Smooth muscle cell (in vitro differentiated cells): Measurements from ENCODE around the gene PLA2G2C. TPM values are rescaled to one million over a fixed set of nuclear protein-coding genes. Genes with fewer than 3 reads are reported as not detected.

Source experiments
- DNase-seq: peaks from one replicate; lab custom pipeline; 2025; ENCODE audit not compliant: unreplicated experiment; lab: John Stamatoyannopoulos, UW
- H2AFZ ChIP-seq: fragments of 200-600 bp; sonication (generic); 2 replicates; pipeline ENCODE4 v1.6.0; 2016; ENCODE audit warnings: antibody characterized with exemption, low read depth, mild to moderate bottlenecking
- H3F3A ChIP-seq: fragments of 200-600 bp; sonication (generic); 2 replicates; pipeline ENCODE4 v1.6.0; 2017; ENCODE audit warnings: antibody characterized with exemption, low read depth
- H3K27ac ChIP-seq: fragments of 200-600 bp; sonication (generic); 2 replicates; pipeline ENCODE4 v1.5.1; 2016; ENCODE audit warnings: low read depth, mild to moderate bottlenecking
- H3K27me3 ChIP-seq: fragments of 200-600 bp; sonication (generic); 2 replicates; pipeline ENCODE4 v1.6.1; 2016; ENCODE audit warnings: low read depth, mild to moderate bottlenecking
- H3K36me3 ChIP-seq: fragments of 200-600 bp; sonication (generic); 2 replicates; pipeline ENCODE4 v1.5.1; 2016; ENCODE audit warnings: low read depth
- H3K4me1 ChIP-seq: fragments of 200-600 bp; sonication (generic); 2 replicates; pipeline ENCODE4 v1.5.1; 2016; ENCODE audit warnings: low read depth
- H3K4me2 ChIP-seq: fragments of 200-600 bp; sonication (generic); 2 replicates; pipeline ENCODE4 v1.6.0; 2016; ENCODE audit warnings: mild to moderate bottlenecking
- H3K4me3 ChIP-seq: fragments of 200-600 bp; sonication (generic); 2 replicates; pipeline ENCODE4 v1.5.1; 2016; ENCODE audit warnings: mild to moderate bottlenecking
- H3K79me2 ChIP-seq: fragments of 200-600 bp; sonication (generic); 2 replicates; pipeline ENCODE4 v1.6.0; 2016; ENCODE audit warnings: low read depth, mild to moderate bottlenecking
- H3K9ac ChIP-seq: fragments of 200-600 bp; sonication (generic); 2 replicates; pipeline ENCODE4 v1.6.0; 2016; ENCODE audit warnings: low read depth
- H3K9me3 ChIP-seq: fragments of 200-600 bp; sonication (generic); replicated peaks from 2 replicates; pipeline ENCODE4 v1.5.1; 2016; ENCODE audit warnings: low read depth
- H4K20me1 ChIP-seq: fragments of 200-600 bp; sonication (generic); 2 replicates; pipeline ENCODE4 v1.6.0; 2016; ENCODE audit warnings: low read depth
- WGBS: methylation state at CpG from one replicate; pipeline ENCODE4 v1.1.7; 2016; ENCODE audit warnings: low lambda C conversion rate; 5-methylcytosine and 5-hydroxymethylcytosine counted together
- polyA plus RNA-seq: library from polyadenylated mRNA; unstranded; fragments of >200 nt; fragmentation: Nextera tagmentation; extraction: Ambion mirVana; gene quantifications from 2 replicates; pipeline ENCODE4 v1.2.1, GENCODE V29; 2016
- total RNA-seq: library from RNA; depleted of rRNA; stranded (reverse); fragments of >200 nt; gene quantifications from 2 replicates; pipeline ENCODE4 v1.2.3, GENCODE V29; 2014
- TF ChIP-seq, protein P1 (sequence below): fragments of 200-600 bp; sonication (generic); IDR thresholded peaks from 2 replicates; pipeline ENCODE4 v1.5.1; 2017; ENCODE audit warnings: borderline replicate concordance, mild to moderate bottlenecking, antibody characterized with exemption; ENCODE audit not compliant: insufficient read depth, poor library complexity, severe bottlenecking

PLA2G2C gene, protein sequence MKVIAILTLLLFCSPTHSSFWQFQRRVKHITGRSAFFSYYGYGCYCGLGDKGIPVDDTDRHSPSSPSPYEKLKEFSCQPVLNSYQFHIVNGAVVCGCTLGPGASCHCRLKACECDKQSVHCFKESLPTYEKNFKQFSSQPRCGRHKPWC
- 0.09 TPM in 1 of 2 replicates, not detected in the other for total RNA-seq
- polyA plus RNA-seq: not detected in 2 replicates

DNA sequence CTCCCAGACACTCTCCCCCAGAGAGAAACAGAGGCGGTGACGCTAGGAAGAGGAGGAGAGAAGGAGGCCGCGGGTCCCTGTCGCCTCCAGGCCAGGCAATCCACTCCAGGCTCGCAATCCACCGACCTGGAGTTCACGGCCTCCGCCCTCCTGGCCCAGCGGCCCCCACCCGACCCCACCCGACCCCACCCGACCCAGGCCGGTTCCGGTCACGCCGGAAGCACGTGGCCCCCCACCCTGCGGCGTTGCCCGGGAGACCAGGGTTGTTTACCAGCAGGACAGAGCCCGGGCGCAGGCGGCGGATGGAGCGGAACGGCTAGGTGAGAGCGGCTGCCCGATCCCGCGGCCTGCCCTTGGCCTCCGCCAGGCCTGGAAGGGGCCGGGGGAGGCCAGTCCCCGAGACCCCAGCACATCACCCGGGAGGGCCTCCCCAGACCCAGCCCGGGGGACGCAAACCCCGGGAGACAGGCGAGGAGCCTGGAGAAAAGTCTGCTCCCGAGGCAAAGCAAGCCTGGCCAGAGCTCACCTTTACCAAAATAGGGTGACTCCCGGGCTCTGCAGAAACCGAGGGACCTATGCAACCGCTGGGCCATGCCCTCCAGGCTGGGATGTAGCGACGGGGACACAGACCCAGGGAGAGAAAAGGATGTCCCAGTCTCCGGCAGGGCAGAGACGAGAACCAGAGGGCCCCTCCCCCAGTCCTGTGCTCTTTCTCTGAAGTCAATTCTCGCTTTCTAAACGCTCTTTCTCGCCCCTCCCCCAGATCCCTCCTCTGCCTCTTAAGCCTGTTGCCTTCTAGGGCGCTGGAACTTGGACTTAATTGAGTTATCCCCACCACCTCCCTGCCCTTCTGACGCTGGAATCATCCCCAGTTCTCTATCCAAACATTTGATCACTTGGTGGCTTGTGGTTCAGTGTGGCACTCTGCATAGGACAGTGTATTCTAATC lies at the start of gene PLA2G2C, which contains the start of gene UBXN10:
Gene PLA2G2C (minus strand): TSS at position 685 of the 949 bp plus-strand sequence. CDS start 9,155 bp downstream, outside the sequence.
Gene UBXN10 (plus strand): TSS at position 263 of the 949 bp plus-strand sequence. CDS start 4,466 bp downstream, outside the sequence.
- H3K27ac ChIP-seq: peak within 1 kb of the TSS; percentile 42
- H3K9ac ChIP-seq: peak within 1 kb of the TSS; percentile 94

DNA sequence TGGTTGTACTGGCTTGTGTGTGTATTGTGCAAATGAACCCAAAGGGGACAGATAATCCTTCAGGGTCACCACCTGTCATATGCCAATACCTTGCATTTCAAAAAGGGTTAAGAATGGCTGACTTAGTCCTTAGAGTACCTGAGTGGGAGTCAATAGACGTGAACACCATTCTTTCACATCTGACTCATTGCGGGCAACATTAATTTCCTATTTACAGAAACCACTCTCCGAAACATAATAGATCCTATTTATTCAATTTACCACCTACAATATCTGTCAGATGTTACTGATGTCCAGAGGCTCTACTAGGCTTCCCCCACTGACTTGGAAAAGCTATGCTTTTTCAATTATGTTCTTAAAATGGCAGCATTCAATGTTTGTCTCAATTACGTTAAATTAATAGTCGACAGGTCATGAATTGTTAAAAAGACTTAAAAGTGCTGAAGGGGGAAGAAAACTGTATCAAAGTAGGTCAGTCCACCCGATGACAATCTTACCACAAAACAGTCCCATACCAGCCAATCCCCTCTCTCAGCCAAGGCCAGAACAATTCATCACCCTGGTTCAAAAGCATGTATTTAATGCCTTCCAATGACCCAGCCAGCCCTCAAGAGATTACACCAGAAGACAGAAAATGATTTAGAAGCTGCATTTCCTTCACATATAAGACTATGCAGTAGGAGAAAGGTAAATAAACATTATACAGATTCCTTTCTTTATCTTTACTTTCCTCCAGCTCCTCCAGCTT lies 48.6 kb upstream of the PLA2G2C start:
- Histone ChIP-seq H3K4me2 (no peak overlapping the region), H3K4me3 (no peak overlapping the region), H3K9me3 (no peaks in the 10 kb centered on the region), H4K20me1 (no peaks in the 10 kb centered on the region), H3K27ac (no peak overlapping the region), H3K27me3 (peaks cover 5% of the 10 kb centered on the region), H3K9ac (no peak overlapping the region), H2AFZ (no peak overlapping the region), H3K4me1 (no peaks in the 10 kb centered on the region), H3F3A (no peaks in the 10 kb centered on the region), H3K36me3 (no peaks in the 10 kb centered on the region), H3K79me2 (no peaks in the 10 kb centered on the region)
- DNase-seq: no peak
- TF ChIP-seq, protein P1, sequence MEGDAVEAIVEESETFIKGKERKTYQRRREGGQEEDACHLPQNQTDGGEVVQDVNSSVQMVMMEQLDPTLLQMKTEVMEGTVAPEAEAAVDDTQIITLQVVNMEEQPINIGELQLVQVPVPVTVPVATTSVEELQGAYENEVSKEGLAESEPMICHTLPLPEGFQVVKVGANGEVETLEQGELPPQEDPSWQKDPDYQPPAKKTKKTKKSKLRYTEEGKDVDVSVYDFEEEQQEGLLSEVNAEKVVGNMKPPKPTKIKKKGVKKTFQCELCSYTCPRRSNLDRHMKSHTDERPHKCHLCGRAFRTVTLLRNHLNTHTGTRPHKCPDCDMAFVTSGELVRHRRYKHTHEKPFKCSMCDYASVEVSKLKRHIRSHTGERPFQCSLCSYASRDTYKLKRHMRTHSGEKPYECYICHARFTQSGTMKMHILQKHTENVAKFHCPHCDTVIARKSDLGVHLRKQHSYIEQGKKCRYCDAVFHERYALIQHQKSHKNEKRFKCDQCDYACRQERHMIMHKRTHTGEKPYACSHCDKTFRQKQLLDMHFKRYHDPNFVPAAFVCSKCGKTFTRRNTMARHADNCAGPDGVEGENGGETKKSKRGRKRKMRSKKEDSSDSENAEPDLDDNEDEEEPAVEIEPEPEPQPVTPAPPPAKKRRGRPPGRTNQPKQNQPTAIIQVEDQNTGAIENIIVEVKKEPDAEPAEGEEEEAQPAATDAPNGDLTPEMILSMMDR: no peak
- WGBS: 73% methylated on average over 6 of the region's 6 CpGs

More for the DNA sequence above, at the start of gene PLA2G2C, which contains the start of gene UBXN10:
- TF ChIP-seq, protein P1: no peak
- no peaks in the 10 kb centered on the region for H3K36me3 ChIP-seq
- 3% methylated on average over 51 of the region's 52 CpGs for WGBS
- peak within 1 kb of the TSS; percentile 93 for H2AFZ ChIP-seq
- no peaks in the 10 kb centered on the region for H3K79me2 ChIP-seq
- peak within 1 kb of the TSS; percentile 100 for H3K4me2 ChIP-seq
- H3K4me1 ChIP-seq: peaks cover 7% of the 10 kb centered on the region
- peak within 1 kb of the TSS; percentile 66 for H3K4me3 ChIP-seq
- peaks cover 6% of the 10 kb centered on the region for H3F3A ChIP-seq
- no peaks in the 10 kb centered on the region for H4K20me1 ChIP-seq
- no peaks in the 10 kb centered on the region for H3K27me3 ChIP-seq
- peak; percentile 22 for DNase-seq
- no peaks in the 10 kb centered on the region for H3K9me3 ChIP-seq

DNA sequence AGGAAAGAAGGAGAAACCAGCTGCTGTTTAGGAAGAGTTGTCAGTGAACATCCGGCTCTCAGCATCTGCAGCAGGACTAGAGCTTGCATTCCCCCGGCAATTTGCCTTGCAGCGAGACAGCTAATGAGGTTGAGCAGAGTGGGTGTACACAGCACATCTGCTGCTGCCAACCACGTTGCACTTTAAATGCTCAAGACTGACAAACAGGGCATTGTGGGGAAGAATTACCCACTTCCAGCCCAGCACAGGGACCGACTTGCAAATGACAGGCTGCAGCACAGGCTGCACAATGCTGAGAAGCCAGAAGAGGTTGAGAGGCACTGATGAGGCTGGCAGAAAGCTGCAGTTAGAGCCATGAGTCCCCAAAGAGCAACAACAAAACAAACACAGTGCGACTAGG lies 47.5 kb upstream of the PLA2G2C start:
- Histone ChIP-seq H3K9ac (no peak overlapping the region), H3K4me2 (no peak overlapping the region), H3K27ac (no peak overlapping the region), H3F3A (no peaks in the 10 kb centered on the region), H3K9me3 (no peaks in the 10 kb centered on the region), H2AFZ (no peak overlapping the region), H3K27me3 (no peaks in the 10 kb centered on the region), H3K36me3 (no peaks in the 10 kb centered on the region), H3K4me1 (no peaks in the 10 kb centered on the region), H4K20me1 (no peaks in the 10 kb centered on the region), H3K4me3 (no peak overlapping the region), H3K79me2 (no peaks in the 10 kb centered on the region)
- 51% methylated on average over 6 of the region's 6 CpGs for WGBS
- DNase-seq: no peak
- TF ChIP-seq, protein P1: no peak
